ENCODE results near the gene DPF3. TPM values are rescaled to one million over a fixed set of nuclear protein-coding genes. Genes with fewer than 3 reads are reported as not detected.

Gene DPF3
- total and polyA plus RNA-seq, 2 donors (not counting 1 experiment from before 2014, with no cell fraction given): 3.4 to 10.2 TPM

- peaks cover 8 to 31% (median 16%) of the 10 kb centered on the region in 3 donors for H3K9me3 ChIP-seq (ENCODE audit: control extremely low read depth in 1 of 3, control insufficient read depth in 2 of 3, insufficient read depth in 1 of 3, low read length in 2 of 3)
- H3K27ac ChIP-seq (ENCODE audit: low read length in 2 of 2): no peak overlapping the region
- H3K36me3 ChIP-seq (replicated peaks in 1 of 2; ENCODE audit: control extremely low read depth in 1 of 2, control insufficient read depth in 1 of 2, extremely low read depth in 1 of 2, insufficient read depth in 2 of 2, low read length in 1 of 2): peaks cover 0 to 14% of the 10 kb centered on the region in 2 experiments
- TF ChIP-seq EZH2 (IDR thresholded peaks at IDR 0.05; ENCODE audit: borderline replicate concordance, insufficient read depth, low read depth, low read length, poor library complexity, severe bottlenecking) (no peak), CTCF (IDR thresholded peaks at IDR 0.05) (no peak)
- intact Hi-C loops (cut with micrococcal nuclease): no loop called here
- POLR2A ChIA-PET: no interaction called here
- 80% methylated on average over 1 of the region's 1 CpG for WGBS (ENCODE audit: insufficient coverage)
- no peak for ATAC-seq (ENCODE audit: low read depth)
- DNase-seq: no peak
- CTCF ChIA-PET: no interaction called here
- H3K4me1 ChIP-seq (ENCODE audit: control insufficient read depth in 2 of 2, insufficient read depth in 2 of 2, low read length in 2 of 2): peaks cover 5 to 7% of the 10 kb centered on the region in 2 donors
- H3K27me3 ChIP-seq (replicated peaks in 1 of 4; ENCODE audit: control extremely low read depth in 1 of 4, control insufficient read depth in 3 of 4, insufficient read depth in 4 of 4, low read length in 3 of 4): no peaks in the 10 kb centered on the region
- H3K27ac Mint-ChIP-seq: no peak overlapping the region
- H2AFZ ChIP-seq (ENCODE audit: insufficient read depth, low read depth, low read length, poor library complexity, severe bottlenecking): no peak overlapping the region
- no peaks in the 10 kb centered on the region for H3K79me2 ChIP-seq (ENCODE audit: control insufficient read depth, insufficient read depth, low read length)
- H3K4me1 Mint-ChIP-seq: peaks cover 9% of the 10 kb centered on the region
- H3K4me3 Mint-ChIP-seq: no peak overlapping the region
- no peak overlapping the region for H3K4me3 ChIP-seq (ENCODE audit: control extremely low read depth in 1 of 5, extremely low read depth in 1 of 5, insufficient read depth in 1 of 5, low read depth in 2 of 5, low read length in 4 of 5)
- no peak overlapping the region for H3K9ac ChIP-seq (ENCODE audit: low read length)
- peaks cover 8% of the 10 kb centered on the region for H3K9me3 Mint-ChIP-seq (ENCODE audit: insufficient read depth)
- no peaks in the 10 kb centered on the region for H4K20me1 ChIP-seq (ENCODE audit: control insufficient read depth, insufficient read depth, low read length, poor library complexity, severe bottlenecking)
- H3K27me3 Mint-ChIP-seq: no peaks in the 10 kb centered on the region
- H3K4me2 ChIP-seq (replicated peaks; ENCODE audit: low read depth, low read length, poor library complexity, severe bottlenecking): no peak overlapping the region
Measured at GRCh38 chr14:72756967-72757366, 136.9 kb downstream of the DPF3 start.

- H3K4me3 ChIP-seq (ENCODE audit: control extremely low read depth in 1 of 5, extremely low read depth in 1 of 5, insufficient read depth in 1 of 5, low read depth in 2 of 5, low read length in 4 of 5): no peak overlapping the region
- POLR2A ChIA-PET: no interaction called here
Measured at GRCh38 chr14:72755766-72756165, 138.1 kb downstream of the DPF3 start.

More at GRCh38 chr14:72755766-72756165, 138.1 kb downstream of the DPF3 start:
- no peak for DNase-seq
- H2AFZ ChIP-seq (ENCODE audit: insufficient read depth, low read depth, low read length, poor library complexity, severe bottlenecking): no peak overlapping the region
- peaks cover 11 to 13% of the 10 kb centered on the region in 2 donors for H3K4me1 ChIP-seq (ENCODE audit: control insufficient read depth in 2 of 2, insufficient read depth in 2 of 2, low read length in 2 of 2)
- peaks cover 18% of the 10 kb centered on the region for H3K4me1 Mint-ChIP-seq
- H4K20me1 ChIP-seq (ENCODE audit: control insufficient read depth, insufficient read depth, low read length, poor library complexity, severe bottlenecking): no peaks in the 10 kb centered on the region
- CTCF ChIA-PET: interaction anchor here (0.8 kb wide), 1 partner anchor 149 kb away, joined by 3 read pairs; no protein-coding TSS in a partner anchor
- H3K27me3 ChIP-seq (replicated peaks in 1 of 4; ENCODE audit: control extremely low read depth in 1 of 4, control insufficient read depth in 3 of 4, insufficient read depth in 4 of 4, low read length in 3 of 4): no peaks in the 10 kb centered on the region
- no peak overlapping the region for H3K4me2 ChIP-seq (replicated peaks; ENCODE audit: low read depth, low read length, poor library complexity, severe bottlenecking)
- WGBS (ENCODE audit: insufficient coverage): 100% methylated on average over 2 of the region's 3 CpGs
- H3K9me3 Mint-ChIP-seq (ENCODE audit: insufficient read depth): peaks cover 8% of the 10 kb centered on the region
- H3K9ac ChIP-seq (ENCODE audit: low read length): no peak overlapping the region
- peaks cover 0 to 14% of the 10 kb centered on the region in 2 experiments for H3K36me3 ChIP-seq (replicated peaks in 1 of 2; ENCODE audit: control extremely low read depth in 1 of 2, control insufficient read depth in 1 of 2, extremely low read depth in 1 of 2, insufficient read depth in 2 of 2, low read length in 1 of 2)
- no peak overlapping the region for H3K4me3 Mint-ChIP-seq
- H3K27ac Mint-ChIP-seq: no peak overlapping the region
- H3K79me2 ChIP-seq (ENCODE audit: control insufficient read depth, insufficient read depth, low read length): no peaks in the 10 kb centered on the region
- TF ChIP-seq EZH2 (IDR thresholded peaks at IDR 0.05; ENCODE audit: borderline replicate concordance, insufficient read depth, low read depth, low read length, poor library complexity, severe bottlenecking): no peak
- no peak for TF ChIP-seq CTCF (IDR thresholded peaks at IDR 0.05)
- no peaks in the 10 kb centered on the region for H3K27me3 Mint-ChIP-seq
- no peak overlapping the region for H3K27ac ChIP-seq (ENCODE audit: low read length in 2 of 2)
- ATAC-seq (ENCODE audit: low read depth): no peak
- intact Hi-C loops (cut with micrococcal nuclease): no loop called here
- peaks cover 6 to 27% (median 16%) of the 10 kb centered on the region in 3 donors for H3K9me3 ChIP-seq (ENCODE audit: control extremely low read depth in 1 of 3, control insufficient read depth in 2 of 3, insufficient read depth in 1 of 3, low read length in 2 of 3)

Data from B cell (primary cell).